DND-41 (cell line): ENCODE data around the gene RBMS3.

ENCODE experiments used
- ATAC-seq: fragments of 200-7000 bp; cut with Tn5 transposase; 3 replicates; pipeline ENCODE4 v1.9.1; 2021; ENCODE audit warnings: low read depth; ENCODE audit not compliant: insufficient read depth
- DNase-seq: peaks from one replicate; pipeline ENCODE4 v3.0.0-alpha.2; 2020
- H2AFZ ChIP-seq: 2 replicates; pipeline ENCODE4 v1.6.0; 2012; ENCODE audit warnings: low read depth, low read length
- H3K27ac ChIP-seq: 2 replicates; pipeline ENCODE4 v1.5.1; 2012; ENCODE audit warnings: low read length, inconsistent platforms
- H3K27me3 ChIP-seq: fragments of 200-600 bp; sonication (generic); 2 replicates; pipeline ENCODE4 v1.6.0; 2012; ENCODE audit warnings: low read length, mild to moderate bottlenecking, inconsistent platforms; ENCODE audit not compliant: insufficient read depth, poor library complexity
- H3K36me3 ChIP-seq: 2 replicates; pipeline ENCODE4 v1.5.1; 2012; ENCODE audit warnings: low read length, inconsistent platforms; ENCODE audit not compliant: insufficient read depth
- H3K4me1 ChIP-seq: 2 replicates; pipeline ENCODE4 v1.5.1; 2012; ENCODE audit warnings: mild to moderate bottlenecking, low read length; ENCODE audit not compliant: insufficient read depth
- H3K4me2 ChIP-seq: 2 replicates; pipeline ENCODE4 v1.6.0; 2012; ENCODE audit warnings: mild to moderate bottlenecking, moderate library complexity, low read length, inconsistent platforms; ENCODE audit not compliant: insufficient read depth
- H3K4me3 ChIP-seq, 2 experiments: fragments of 200-600 bp in 1 of 2; shearing (Covaris generic) in 1 of 2; 2 replicates each; pipeline ENCODE4 v1.5.1; 2012 to 2016; ENCODE audit warnings: inconsistent platforms in 2 of 2, low read length in 2 of 2, mild to moderate bottlenecking in 2 of 2, low read depth in 1 of 2, moderate library complexity in 1 of 2
- H3K79me2 ChIP-seq: 2 replicates; pipeline ENCODE4 v1.6.0; 2012; ENCODE audit warnings: low read length, inconsistent platforms; ENCODE audit not compliant: insufficient read depth
- H3K9ac ChIP-seq: 2 replicates; pipeline ENCODE4 v1.6.0; 2012; ENCODE audit warnings: low read depth, mild to moderate bottlenecking, inconsistent platforms, low read length, moderate library complexity
- H3K9me3 ChIP-seq: 2 replicates; pipeline ENCODE4 v1.5.1; 2012; ENCODE audit warnings: low read length, moderate library complexity, mild to moderate bottlenecking, inconsistent platforms; ENCODE audit not compliant: insufficient read depth, severe bottlenecking
- H4K20me1 ChIP-seq: 2 replicates; pipeline ENCODE4 v1.6.0; 2012; ENCODE audit warnings: low read length; ENCODE audit not compliant: insufficient read depth
- EZH2 ChIP-seq: IDR thresholded peaks from 3 replicates; pipeline ENCODE4 v1.6.1; 2012; ENCODE audit warnings: borderline replicate concordance, low read depth, mild to moderate bottlenecking, moderate library complexity, low read length, inconsistent platforms; ENCODE audit not compliant: severe bottlenecking
- TF ChIP-seq, protein P1 (sequence below): IDR thresholded peaks from 2 replicates; pipeline ENCODE4 v1.5.1; 2012; ENCODE audit warnings: borderline replicate concordance, low read length, moderate library complexity, mild to moderate bottlenecking; ENCODE audit not compliant: poor library complexity, severe bottlenecking; ENCODE audit errors: extremely low read depth

Gene RBMS3

GRCh38 chr3:29705906-29706844 is 425.3 kb downstream of the RBMS3 start:
- Histone ChIP-seq H2AFZ (no peak overlapping the region), H3K4me2 (no peak overlapping the region), H3K79me2 (no peaks in the 10 kb centered on the region), H4K20me1 (no peaks in the 10 kb centered on the region), H3K27me3 (no peaks in the 10 kb centered on the region), H3K4me3 (no peak overlapping the region), H3K9me3 (no peaks in the 10 kb centered on the region), H3K9ac (no peak overlapping the region), H3K27ac (no peak overlapping the region), H3K4me1 (no peaks in the 10 kb centered on the region), H3K36me3 (no peaks in the 10 kb centered on the region)
- no peak for DNase-seq
- TF ChIP-seq EZH2, result no peak
- TF ChIP-seq, protein P1, sequence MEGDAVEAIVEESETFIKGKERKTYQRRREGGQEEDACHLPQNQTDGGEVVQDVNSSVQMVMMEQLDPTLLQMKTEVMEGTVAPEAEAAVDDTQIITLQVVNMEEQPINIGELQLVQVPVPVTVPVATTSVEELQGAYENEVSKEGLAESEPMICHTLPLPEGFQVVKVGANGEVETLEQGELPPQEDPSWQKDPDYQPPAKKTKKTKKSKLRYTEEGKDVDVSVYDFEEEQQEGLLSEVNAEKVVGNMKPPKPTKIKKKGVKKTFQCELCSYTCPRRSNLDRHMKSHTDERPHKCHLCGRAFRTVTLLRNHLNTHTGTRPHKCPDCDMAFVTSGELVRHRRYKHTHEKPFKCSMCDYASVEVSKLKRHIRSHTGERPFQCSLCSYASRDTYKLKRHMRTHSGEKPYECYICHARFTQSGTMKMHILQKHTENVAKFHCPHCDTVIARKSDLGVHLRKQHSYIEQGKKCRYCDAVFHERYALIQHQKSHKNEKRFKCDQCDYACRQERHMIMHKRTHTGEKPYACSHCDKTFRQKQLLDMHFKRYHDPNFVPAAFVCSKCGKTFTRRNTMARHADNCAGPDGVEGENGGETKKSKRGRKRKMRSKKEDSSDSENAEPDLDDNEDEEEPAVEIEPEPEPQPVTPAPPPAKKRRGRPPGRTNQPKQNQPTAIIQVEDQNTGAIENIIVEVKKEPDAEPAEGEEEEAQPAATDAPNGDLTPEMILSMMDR, result no peak
- ATAC-seq, result no peak

DNA sequence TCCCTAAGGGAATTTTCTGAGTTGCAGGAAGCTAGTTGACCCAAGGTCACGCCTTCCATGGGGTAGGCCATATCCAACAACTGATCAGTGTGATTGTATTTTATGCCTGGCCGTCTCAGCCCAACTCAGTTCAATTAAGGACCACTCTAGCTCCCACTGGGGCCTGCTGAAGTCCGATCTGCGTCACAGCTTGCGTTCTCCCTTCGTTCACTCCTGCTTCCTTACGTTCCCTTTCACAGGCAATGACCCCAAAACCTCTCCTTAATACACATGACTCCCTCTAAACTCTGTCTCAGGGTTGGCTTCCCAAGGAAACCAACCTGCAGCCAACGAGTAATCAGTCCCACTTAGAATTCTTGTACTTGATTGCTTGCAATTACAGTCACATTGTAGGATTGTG is 428.0 kb downstream of the RBMS3 start:
- H3K4me3 ChIP-seq, result no peak overlapping the region
- H3K27me3 ChIP-seq, result no peaks in the 10 kb centered on the region
- H2AFZ ChIP-seq, result no peak overlapping the region
- no peaks in the 10 kb centered on the region for H3K4me1 ChIP-seq
- no peak overlapping the region for H3K9ac ChIP-seq
- ATAC-seq, result no peak
- no peak overlapping the region for H3K27ac ChIP-seq
- H3K9me3 ChIP-seq, result no peaks in the 10 kb centered on the region
- DNase-seq, result no peak
- TF ChIP-seq, protein P1, result no peak
- no peak for TF ChIP-seq EZH2
- H4K20me1 ChIP-seq, result no peaks in the 10 kb centered on the region
- H3K4me2 ChIP-seq, result no peak overlapping the region
- H3K79me2 ChIP-seq, result no peaks in the 10 kb centered on the region
- H3K36me3 ChIP-seq, result no peaks in the 10 kb centered on the region

- no peak for DNase-seq
- TF ChIP-seq, protein P1, result no peak
- no peak for TF ChIP-seq EZH2
- no peaks in the 10 kb centered on the region for H3K9me3 ChIP-seq
Measured at GRCh38 chr3:29711255-29711771, 430.4 kb downstream of the RBMS3 start.

More at GRCh38 chr3:29711255-29711771, 430.4 kb downstream of the RBMS3 start:
- no peak for ATAC-seq
- Histone ChIP-seq H3K79me2 (no peaks in the 10 kb centered on the region), H3K36me3 (no peaks in the 10 kb centered on the region), H3K4me2 (no peak overlapping the region), H2AFZ (no peak overlapping the region), H3K9ac (no peak overlapping the region), H3K27me3 (no peaks in the 10 kb centered on the region), H3K27ac (no peak overlapping the region), H3K4me1 (no peaks in the 10 kb centered on the region), H4K20me1 (no peaks in the 10 kb centered on the region), H3K4me3 (no peak overlapping the region)
